Transverse colon (tissue), 4 donors: ENCODE data around the gene DCAF12. TPM values are rescaled to one million over a fixed set of nuclear protein-coding genes. Genes with fewer than 3 reads are reported as not detected.

Experiments used
- DNase-seq: peaks from one replicate; pipeline ENCODE4 v3.0.0-alpha.2; 2019
- H3K27ac ChIP-seq, 4 donors: fragments of 200-600 bp; sonication (generic); 2 replicates each; pipeline ENCODE4 v1.5.1; 2016 to 2018; ENCODE audit warnings: inconsistent platforms in 4 of 4
- H3K27me3 ChIP-seq: fragments of 200-600 bp; sonication (generic); 2 replicates; pipeline ENCODE4 v1.5.1; 2017; ENCODE audit warnings: inconsistent platforms
- H3K36me3 ChIP-seq, 4 donors: fragments of 200-600 bp; sonication (generic); 2 replicates each; pipeline ENCODE4 v1.5.1; 2017 to 2019; ENCODE audit warnings: inconsistent platforms in 4 of 4
- H3K4me1 ChIP-seq, 4 donors: fragments of 200-600 bp; sonication (generic); 2 replicates each; pipeline ENCODE4 v1.5.1; 2017 to 2020; ENCODE audit warnings: inconsistent platforms in 4 of 4
- H3K4me3 ChIP-seq, 4 donors: fragments of 200-600 bp; sonication (generic); 1 replicate in 1 of 4; 2 replicates in 3 of 4; pipeline versions ENCODE4 v1.5.1 to v1.6.1; 2017 to 2019; ENCODE audit warnings: inconsistent platforms in 4 of 4
- H3K9me3 ChIP-seq, 2 donors: fragments of 200-600 bp; sonication (generic); 2 replicates each; pipeline ENCODE4 v1.5.1; 2017 to 2019; ENCODE audit warnings: inconsistent platforms in 2 of 2
- EP300 ChIP-seq: sonication (generic); formaldehyde crosslinking; IDR thresholded peaks from one replicate; pipeline ENCODE4 v1.6.1; 2017; ENCODE audit warnings: antibody characterized with exemption, low read depth
- POLR2A ChIP-seq: fragments of 450-650 bp; IDR thresholded peaks from one replicate; pipeline ENCODE4 v1.6.1; 2016; ENCODE audit warnings: antibody characterized with exemption, mild to moderate bottlenecking, moderate library complexity
- POLR2AphosphoS5 ChIP-seq, 3 donors: sonication (generic); formaldehyde crosslinking; IDR thresholded peaks; one replicate each; pipeline ENCODE4 v1.6.1; 2016; ENCODE audit warnings: antibody characterized with exemption in 3 of 3
- WGBS, 2 donors: methylation state at CpG; one replicate each; pipeline ENCODE4 v1.1.5; 2018; ENCODE audit warnings: low coverage in 1 of 2; 5-methylcytosine and 5-hydroxymethylcytosine counted together
- in situ Hi-C, 4 donors: fragments of 200-750 bp; cut with MboI; loops; one replicate each; pipeline versions ENCODE4 v1.15.0 to v1.15.1; 2017; ENCODE audit warnings: low sequenced_read_pairs in 3 of 4, low pct_ligation_motif_present in 1 of 4, low pct_unique_long_range_greater_than_20kb in 1 of 4
- intact Hi-C: fragments of 100-400 bp; cut with DNase I; formaldehyde crosslinking; loops from one replicate; pipeline ENCODE4 v1.15.1; 2023; ENCODE audit warnings: low total_unique reads
- total RNA-seq, 4 donors: library from RNA; depleted of rRNA; stranded (reverse); fragments of >200 nt; gene quantifications; one replicate each; pipeline ENCODE4 v1.1.0, GENCODE V29; 2016
- TF ChIP-seq, protein P1 (sequence below), 5 experiments: fragments of 200-600 bp in 3 of 5; fragments of 450-650 bp in 2 of 5; sonication (generic) in 3 of 5; IDR thresholded peaks; 1 replicate in 2 of 5; 2 replicates in 3 of 5; pipeline ENCODE4 v1.5.1; 2016 to 2017; ENCODE audit warnings: antibody characterized with exemption in 5 of 5, inconsistent platforms in 3 of 5, mild to moderate bottlenecking in 2 of 5, moderate library complexity in 1 of 5

Gene DCAF12
- total RNA-seq, 4 donors from 2014 or later = 22.1 to 29.7 (median 26.3) TPM

GRCh38 chr9:34170237-34170991, 43.9 kb upstream of the DCAF12 start:
- no peak for DNase-seq
- H3K27ac ChIP-seq = peak overlapping the region; percentile 8 to 43 (median 31)
- no peaks in the 10 kb centered on the region for H3K9me3 ChIP-seq
- intact Hi-C loops (no loop called here), in situ Hi-C loops (no loop called here)
- 67 to 83% methylated on average over 1 of the region's 1 CpG for WGBS, 2 donors
- no peak overlapping the region for H3K4me3 ChIP-seq
- H3K4me1 ChIP-seq = peaks cover 0 to 12% (median 9%) of the 10 kb centered on the region in 4 donors
- H3K36me3 ChIP-seq = no peaks in the 10 kb centered on the region
- H3K27me3 ChIP-seq = no peaks in the 10 kb centered on the region
- no peak for TF ChIP-seq EP300
- no peak for TF ChIP-seq POLR2AphosphoS5 (IDR thresholded peaks at IDR 0.05)
- TF ChIP-seq, protein P1, sequence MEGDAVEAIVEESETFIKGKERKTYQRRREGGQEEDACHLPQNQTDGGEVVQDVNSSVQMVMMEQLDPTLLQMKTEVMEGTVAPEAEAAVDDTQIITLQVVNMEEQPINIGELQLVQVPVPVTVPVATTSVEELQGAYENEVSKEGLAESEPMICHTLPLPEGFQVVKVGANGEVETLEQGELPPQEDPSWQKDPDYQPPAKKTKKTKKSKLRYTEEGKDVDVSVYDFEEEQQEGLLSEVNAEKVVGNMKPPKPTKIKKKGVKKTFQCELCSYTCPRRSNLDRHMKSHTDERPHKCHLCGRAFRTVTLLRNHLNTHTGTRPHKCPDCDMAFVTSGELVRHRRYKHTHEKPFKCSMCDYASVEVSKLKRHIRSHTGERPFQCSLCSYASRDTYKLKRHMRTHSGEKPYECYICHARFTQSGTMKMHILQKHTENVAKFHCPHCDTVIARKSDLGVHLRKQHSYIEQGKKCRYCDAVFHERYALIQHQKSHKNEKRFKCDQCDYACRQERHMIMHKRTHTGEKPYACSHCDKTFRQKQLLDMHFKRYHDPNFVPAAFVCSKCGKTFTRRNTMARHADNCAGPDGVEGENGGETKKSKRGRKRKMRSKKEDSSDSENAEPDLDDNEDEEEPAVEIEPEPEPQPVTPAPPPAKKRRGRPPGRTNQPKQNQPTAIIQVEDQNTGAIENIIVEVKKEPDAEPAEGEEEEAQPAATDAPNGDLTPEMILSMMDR (IDR thresholded peaks at IDR 0.05) = no peak
- no peak for TF ChIP-seq POLR2A

GRCh38 chr9:34169125-34169524, 42.6 kb upstream of the DCAF12 start:
- intact Hi-C loops = no loop called here
- no peak for DNase-seq
- Histone ChIP-seq H3K36me3 (no peaks in the 10 kb centered on the region), H3K27ac (no peak overlapping the region), H3K9me3 (no peaks in the 10 kb centered on the region), H3K27me3 (no peaks in the 10 kb centered on the region), H3K4me3 (no peak overlapping the region), H3K4me1 (peaks cover 0 to 12% (median 9%) of the 10 kb centered on the region in 4 donors)
- 91% methylated on average over 6 of the region's 6 CpGs; no CpG with 5 or more reads in 1 of the 2 donors for WGBS, 2 donors
- no peak for TF ChIP-seq POLR2AphosphoS5 (IDR thresholded peaks at IDR 0.05)
- no peak for TF ChIP-seq EP300
- TF ChIP-seq POLR2A = no peak
- TF ChIP-seq, protein P1 (IDR thresholded peaks at IDR 0.05) = no peak
- in situ Hi-C loops = no loop called here

- in situ Hi-C loops = no loop called here
These were observed 36.9 kb upstream of the DCAF12 start for GRCh38 chr9:34163434-34163833.

GRCh38 chr9:34158362-34158869, 31.9 kb upstream of the DCAF12 start:
- H3K36me3 ChIP-seq = no peaks in the 10 kb centered on the region
- H3K9me3 ChIP-seq = no peaks in the 10 kb centered on the region
- in situ Hi-C loops = no loop called here
- TF ChIP-seq, protein P1 (IDR thresholded peaks at IDR 0.05) = no peak
- TF ChIP-seq POLR2A (no peak), EP300 (no peak), POLR2AphosphoS5 (IDR thresholded peaks at IDR 0.05) (no peak)
- DNase-seq = peak; percentile 15
- H3K4me3 ChIP-seq = no peak overlapping the region
- intact Hi-C loops = no loop called here
- WGBS, 2 donors = 74% methylated on average over 4 to 6 of the region's 6 CpGs
- H3K27ac ChIP-seq = no peak overlapping the region
- H3K4me1 ChIP-seq = no peaks in the 10 kb centered on the region
- H3K27me3 ChIP-seq = no peaks in the 10 kb centered on the region

More at GRCh38 chr9:34163434-34163833, 36.9 kb upstream of the DCAF12 start:
- Histone ChIP-seq H3K27me3 (no peaks in the 10 kb centered on the region), H3K36me3 (no peaks in the 10 kb centered on the region), H3K4me1 (no peaks in the 10 kb centered on the region), H3K9me3 (no peaks in the 10 kb centered on the region), H3K27ac (no peak overlapping the region), H3K4me3 (no peak overlapping the region)
- no peak for TF ChIP-seq EP300
- no peak for TF ChIP-seq POLR2AphosphoS5 (IDR thresholded peaks at IDR 0.05)
- TF ChIP-seq, protein P1 (IDR thresholded peaks at IDR 0.05) = no peak
- TF ChIP-seq POLR2A = no peak
- no peak for DNase-seq
- intact Hi-C loops = no loop called here
- WGBS, 2 donors = 86 to 90% methylated on average over 3 of the region's 3 CpGs
